Fibroblast of peridontal ligament (primary cell): ENCODE data around the gene HMGB4.

Experiments used
- DNase-seq: peaks from one replicate; pipeline ENCODE4 v3.0.0-alpha.2; 2010; ENCODE audit errors: extremely low read depth

Gene HMGB4

DNA sequence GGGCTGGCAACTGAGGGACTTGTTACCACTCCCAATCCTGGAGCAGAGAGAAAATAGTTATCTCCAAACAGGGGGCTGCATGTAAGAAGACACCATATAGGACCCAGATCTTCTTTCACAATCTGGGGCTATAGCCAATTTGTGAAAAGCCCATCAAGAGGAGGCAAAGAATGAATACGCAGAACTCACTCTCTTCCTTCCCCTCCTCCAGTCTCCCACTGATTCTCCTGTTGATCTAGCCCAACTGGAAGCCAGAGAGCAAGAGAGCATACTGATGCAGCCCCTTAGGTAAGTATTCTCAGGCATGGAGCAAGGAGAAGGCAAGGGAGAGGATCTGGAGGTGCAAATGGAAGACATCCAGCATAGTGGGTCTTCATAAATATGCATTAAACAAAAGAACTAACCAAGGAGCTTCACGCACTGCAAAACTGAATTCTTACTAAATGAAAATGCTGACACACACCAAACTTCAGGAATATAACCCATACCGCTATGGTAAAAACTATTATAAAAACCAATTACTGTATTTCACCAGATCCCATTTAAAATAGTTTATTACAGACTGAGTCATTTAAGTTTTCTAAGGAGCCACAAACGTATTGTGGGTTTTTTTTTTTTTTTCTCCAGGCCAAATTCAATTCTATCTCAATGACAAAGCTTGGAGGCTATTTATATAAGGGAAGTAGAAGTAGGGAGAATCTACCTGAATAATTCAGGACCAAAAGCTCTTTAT is 15.5 kb upstream of the HMGB4 start:
- DNase-seq: no peak

DNA sequence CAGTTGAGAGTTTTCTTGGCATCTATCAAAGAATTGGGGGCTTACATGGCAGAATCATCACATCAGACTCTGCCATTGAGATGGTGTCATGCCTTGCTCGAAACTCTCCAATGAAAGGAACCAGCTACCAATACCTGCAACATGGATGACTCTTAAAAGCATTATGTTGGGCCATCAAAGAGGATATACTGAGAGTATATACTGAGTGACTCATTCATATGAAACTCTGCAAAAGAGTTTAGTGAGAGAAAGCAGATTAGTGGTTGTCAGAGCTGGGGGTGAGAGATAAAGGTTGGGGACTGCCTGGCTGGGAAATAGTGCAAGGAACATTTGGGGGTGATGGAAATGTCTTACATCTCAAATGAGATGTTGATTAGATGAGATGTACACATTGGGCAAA is 14.7 kb upstream of the HMGB4 start:
- DNase-seq: no peak

DNA sequence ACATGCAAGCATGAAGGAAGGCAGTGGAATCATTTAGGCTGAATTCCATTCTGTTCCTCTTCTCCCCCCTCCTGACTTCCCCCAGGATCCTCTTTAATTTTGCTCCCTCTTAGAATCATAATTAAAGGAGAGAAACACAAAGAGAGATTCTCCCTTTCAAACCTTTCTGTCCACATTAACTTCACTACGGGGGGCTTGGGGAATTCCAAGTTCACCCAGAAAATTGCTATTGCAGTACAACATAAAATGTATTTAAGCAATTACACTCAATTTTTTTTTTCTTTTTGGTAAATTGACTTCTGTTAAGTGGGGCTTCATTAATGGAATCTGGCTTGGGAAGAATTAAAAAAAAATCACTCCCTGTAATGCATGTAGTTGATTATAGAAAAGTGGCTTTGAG is 13.4 kb upstream of the HMGB4 start:
- DNase-seq: no peak

DNA sequence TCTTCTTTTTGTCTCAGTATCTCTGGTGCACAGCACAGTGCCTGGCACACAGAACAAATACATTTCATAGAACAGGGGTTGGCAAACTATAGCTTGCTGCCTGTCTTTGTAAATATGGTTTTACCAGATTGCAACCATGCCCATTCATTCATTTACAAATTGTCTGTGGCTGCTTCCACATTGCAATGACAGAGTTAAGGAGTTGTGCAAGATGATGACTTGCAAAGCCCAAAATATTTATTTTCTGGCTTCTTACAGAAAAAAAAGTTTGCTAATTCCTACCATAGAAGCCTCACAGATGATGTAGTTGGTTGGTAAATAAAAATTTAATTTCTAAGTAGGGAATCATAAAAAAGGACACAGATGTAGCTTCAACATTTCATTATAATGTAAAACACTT is 11.2 kb upstream of the HMGB4 start:
- no peak for DNase-seq

DNA sequence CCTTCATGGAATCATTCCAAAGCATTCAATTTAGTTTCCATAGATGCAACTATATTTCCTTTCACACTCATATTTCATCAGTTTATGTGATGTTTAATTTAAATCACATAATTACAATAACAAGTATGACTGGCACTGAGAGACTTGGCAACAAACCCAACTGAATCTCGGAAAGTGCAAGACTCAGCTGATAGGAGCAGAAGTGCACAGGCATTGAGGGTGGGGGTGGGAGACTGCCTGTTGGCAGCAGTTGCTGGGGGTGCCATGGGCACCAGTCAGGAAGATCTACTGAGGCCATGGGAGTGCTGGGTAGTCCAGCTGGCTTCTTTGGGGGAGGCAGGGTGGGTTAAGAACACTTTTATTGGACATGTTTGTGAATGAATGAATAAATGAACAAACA is 10.4 kb upstream of the HMGB4 start:
- no peak for DNase-seq

DNA sequence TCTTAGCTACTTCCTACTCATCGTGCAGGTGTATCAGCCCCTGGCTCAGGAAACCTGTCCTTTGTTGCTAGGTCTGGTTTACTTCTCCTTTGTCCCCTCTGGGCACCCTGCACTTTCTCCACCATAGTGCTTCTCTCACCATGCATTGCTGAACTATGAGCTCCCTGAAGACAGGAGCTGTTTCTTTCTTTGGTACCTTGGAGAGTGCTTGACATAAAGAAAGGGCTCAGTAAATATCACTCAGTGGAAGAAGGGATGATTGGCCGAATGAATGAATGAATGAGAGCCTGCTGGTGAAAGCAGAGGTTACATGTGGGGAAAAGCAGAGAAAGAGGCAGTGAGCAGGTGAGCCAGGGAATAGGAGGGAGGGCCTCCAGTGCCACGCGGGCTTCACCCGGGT is 9.8 kb upstream of the HMGB4 start:
- DNase-seq: no peak

DNA sequence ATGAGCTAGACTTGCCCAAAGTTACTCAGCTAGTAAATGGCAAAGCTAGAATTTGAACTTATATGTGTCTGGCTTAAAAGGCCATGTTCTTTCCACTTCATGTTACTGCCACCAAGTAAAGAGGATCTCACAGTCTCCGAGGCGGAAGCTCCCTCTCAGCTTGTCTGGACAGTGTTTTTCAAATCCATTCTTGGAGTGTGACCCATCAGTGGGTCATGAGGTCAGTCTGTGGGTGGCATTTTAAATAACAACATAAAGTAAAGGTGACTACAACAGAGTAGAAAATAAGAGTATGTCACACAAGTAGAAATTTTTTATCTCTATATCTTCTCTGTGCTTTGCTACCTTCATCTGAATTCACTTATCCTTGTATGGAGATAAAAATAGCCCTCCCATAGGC is 3.2 kb upstream of the HMGB4 start:
- DNase-seq: no peak

DNA sequence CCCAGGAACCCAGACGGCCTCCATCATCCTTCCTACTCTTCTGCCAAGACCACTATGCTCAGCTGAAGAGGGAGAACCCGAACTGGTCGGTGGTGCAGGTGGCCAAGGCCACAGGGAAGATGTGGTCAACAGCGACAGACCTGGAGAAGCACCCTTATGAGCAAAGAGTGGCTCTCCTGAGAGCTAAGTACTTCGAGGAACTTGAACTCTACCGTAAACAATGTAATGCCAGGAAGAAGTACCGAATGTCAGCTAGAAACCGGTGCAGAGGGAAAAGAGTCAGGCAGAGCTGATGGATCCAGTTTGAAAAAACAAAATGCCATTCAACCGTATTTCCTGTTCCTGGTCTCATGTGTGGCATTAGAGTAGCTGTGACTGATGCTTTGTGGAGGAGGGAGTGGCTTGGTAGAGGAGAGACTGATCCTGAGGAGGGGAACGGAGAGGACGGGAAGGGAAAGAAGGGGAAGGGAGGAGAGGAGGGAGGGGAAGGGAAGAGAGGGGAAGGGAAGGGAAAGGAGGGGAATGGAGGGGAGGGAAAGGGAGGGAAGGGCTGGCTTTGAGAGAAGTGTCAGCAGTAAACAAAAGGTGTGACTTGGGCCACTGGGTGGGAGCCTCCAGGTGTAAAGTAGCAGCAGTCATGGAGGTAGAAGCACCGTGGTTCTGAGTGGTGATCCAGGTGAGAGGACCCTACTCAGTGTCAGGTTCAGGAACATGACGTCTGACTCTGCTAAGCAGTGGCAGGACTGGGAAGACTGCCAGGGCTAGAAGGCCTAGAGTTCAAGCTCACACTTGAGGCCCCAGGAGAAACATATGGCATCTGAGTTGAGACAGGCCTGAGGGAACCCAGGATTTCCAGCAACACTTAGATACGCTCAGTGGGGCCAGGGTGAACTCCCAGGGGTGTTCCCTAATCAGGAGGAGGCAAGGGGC is 846 bp downstream of the HMGB4 start:
- no peak for DNase-seq

DNA sequence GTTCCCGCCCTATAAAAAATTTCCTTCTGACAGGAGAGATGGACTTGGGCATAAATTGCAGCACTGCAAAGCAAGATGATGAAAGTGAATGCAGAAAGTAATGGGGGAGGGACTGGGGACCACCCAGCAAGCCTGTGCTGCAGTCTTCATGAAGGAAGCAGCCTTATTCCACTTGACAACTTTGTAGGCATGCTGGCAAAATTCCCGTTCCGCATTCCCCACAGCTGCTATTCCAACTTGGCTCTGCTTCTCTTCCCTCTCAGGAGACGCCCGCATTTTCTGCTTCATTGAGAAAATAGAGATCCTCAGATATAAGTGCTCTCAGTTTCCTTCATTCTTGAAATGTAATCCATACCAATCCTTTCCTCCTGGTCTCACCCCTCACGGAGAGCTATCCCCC is 2.4 kb downstream of the HMGB4 start:
- no peak for DNase-seq

DNA sequence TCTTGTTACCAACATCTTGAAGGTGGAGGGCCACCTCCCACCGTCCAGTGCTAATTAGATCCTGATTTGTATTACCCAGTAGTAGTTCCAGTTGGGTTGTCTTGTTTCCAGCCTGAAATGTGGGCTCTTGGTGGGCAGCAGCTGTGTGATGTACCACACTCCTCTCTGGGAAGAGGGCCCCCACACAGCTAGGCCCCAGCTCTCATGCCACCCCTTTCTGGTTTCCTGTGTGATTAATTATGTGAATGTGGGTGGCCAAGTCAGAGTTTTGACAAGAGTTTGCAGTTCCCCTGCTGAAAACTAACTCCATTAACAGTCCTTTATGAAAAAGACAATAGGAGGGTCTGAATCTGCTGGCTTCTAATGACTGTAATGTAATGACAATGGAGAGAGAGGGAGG is 3.8 kb downstream of the HMGB4 start:
- DNase-seq: no peak

DNA sequence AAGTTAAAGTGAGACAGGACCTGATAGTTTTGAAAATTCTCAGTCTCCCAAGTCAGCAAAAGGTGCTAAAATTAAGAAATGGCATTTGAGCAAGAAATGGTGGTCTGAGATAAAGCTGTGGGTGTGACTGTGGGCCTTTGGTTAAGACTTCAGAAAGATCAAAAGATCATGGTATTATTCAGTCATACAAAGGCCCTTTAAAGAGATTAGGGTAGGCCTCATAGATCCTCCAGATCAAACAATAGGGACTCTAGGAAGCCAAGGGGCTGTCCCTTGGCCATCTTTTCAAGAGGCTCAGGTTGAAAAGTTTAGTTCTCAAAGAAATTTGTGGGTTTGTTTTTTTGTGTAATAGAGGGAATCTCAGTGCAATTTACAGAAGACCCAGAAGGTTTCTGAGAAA is 8.4 kb downstream of the HMGB4 start:
- no peak for DNase-seq

DNA sequence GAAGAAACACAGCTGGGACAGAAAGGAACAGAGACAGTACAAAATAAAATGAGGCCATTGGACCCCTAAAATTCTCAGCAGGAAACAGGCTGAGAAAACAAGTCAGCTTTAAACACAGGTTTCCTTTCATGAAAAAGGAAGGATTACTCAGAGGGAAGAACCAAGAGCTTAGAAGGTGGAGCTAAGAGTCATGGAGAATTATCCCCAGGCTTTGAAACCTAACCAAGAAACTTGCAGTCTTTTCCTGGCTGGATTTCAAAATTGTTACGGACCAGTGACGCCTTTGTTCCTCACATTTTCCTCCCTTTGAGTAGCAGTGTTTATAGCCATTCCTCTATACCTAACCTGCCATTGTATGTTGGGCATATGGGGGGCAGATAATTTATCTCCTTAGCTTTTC is 8.8 kb downstream of the HMGB4 start:
- no peak for DNase-seq

DNA sequence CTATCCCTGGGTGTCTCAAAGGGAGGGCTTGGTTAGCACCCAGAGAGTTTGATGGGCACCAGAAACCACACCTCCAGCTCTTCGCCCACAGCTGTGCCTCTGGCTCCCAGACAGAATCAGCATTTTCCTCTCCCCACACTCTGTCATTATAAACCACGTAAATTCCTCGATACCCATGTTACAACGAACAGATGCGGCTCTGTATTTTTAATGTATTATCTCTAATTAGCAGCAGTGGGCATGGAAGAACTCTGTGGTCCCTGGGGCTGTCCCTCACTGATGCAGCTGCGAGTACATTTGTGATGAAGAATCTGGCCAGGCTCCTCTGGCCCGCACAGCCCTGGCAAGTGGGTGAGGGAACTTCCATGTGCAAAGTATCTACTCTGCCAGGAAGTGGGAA is 10.8 kb downstream of the HMGB4 start:
- no peak for DNase-seq

DNA sequence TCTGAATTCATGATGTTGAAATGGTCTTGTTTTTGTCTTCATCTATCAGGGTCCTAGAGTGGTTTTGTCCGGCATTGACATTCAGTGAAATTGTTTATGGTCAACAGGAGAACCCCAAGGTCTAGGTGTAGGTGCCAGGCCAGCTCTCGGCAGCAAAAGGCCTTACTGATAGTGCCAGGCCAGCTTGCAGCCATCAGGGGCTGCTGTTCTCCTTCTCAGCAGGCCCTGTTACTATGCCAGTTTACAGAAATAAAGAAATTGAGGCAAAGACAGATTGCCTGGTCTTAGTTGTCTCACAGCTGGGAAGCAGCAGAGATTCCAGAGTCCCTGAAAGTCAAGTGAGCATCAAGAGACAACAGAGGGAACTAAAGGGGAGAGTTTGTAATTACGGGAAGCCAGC is 12.0 kb downstream of the HMGB4 start:
- DNase-seq: no peak

DNA sequence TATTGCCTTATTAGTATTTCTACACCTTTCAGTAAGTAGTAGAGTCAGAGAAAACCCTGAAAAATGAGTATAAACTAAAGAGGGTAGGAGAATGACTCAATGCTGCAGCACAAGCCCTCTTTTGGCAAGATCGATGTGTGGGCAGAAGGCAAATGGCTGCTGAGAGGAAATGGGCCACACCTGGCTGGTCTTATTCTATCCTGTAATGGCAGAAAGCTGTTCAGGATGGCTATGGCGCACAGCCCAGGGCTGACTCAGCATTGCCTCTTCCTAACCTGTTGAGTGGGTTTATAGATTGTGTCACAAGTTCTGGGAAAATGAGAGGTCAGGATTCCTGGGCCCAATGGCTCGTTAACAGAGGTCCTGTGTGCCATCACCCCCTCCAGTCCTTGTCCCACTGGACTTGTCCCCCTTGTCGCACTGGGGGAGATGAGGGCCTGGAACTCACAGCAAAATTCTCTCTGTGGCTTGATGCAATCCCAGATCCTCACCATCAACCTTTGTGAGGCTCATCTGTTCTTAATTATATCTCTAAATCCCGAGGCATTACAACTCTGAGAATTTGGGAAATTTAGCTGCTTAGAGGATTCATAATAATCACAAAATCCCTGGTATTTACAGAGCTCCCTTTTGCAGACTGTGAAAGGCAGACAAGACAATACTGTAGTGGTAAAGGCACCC is 13.2 kb downstream of the HMGB4 start:
- DNase-seq: no peak

DNA sequence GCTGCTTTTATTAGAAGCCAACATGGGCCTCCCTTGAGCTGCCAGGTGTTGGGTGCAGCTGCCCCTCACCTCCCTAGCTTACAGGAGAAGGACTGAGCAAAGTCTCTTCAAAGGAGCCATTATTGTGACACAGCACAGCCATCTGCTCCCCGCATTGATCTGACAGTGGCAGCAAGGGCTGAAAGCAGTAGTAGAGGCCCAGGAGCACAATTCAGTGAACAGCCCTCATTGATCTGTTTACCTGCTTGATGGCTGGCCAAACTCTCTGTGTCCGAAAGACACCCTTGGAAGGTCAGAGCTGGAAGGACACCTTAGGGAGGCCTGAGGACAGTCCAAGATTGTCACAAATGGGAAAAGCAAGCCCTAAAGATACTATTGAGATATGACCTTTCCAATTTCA is 14.5 kb downstream of the HMGB4 start:
- no peak for DNase-seq

DNA sequence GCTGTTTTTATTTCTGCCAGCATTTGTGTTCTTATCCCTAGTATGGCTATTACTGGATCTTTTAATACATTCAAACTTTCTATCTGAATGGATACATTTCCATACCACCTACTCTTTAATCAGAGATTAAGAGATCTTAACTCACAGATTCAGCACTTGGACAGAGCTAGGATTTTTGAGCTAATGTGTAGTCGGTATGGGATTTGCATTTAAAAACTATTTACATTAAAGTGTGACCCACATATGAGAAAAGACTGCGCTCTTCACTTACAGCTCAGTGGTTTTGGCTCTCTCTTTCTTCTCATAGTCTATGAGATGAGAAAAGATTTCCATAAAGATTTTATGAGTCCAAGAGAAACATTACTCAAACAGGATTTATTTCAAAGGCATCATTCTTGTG is 16.4 kb downstream of the HMGB4 start:
- DNase-seq: no peak

DNA sequence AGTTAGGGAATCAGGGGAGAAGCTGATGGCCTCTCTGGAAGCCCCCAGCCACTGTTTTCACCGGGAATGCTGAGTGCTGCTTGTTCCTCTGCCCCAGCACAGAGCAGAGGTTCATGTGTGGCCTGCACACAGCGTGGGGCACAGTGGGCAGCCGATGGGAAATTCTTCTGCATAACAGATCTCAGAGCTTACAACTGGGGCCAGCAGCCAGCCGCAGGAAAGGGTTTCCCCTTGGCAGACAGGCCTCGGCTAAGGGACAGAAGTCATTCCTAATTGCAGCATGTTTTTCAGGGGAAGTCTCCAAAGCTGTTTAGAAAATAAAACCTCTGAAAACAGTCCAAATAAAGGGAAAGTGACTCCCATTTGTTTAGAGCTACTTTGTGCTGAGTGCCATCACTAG is 22.6 kb downstream of the HMGB4 start:
- DNase-seq: no peak

DNA sequence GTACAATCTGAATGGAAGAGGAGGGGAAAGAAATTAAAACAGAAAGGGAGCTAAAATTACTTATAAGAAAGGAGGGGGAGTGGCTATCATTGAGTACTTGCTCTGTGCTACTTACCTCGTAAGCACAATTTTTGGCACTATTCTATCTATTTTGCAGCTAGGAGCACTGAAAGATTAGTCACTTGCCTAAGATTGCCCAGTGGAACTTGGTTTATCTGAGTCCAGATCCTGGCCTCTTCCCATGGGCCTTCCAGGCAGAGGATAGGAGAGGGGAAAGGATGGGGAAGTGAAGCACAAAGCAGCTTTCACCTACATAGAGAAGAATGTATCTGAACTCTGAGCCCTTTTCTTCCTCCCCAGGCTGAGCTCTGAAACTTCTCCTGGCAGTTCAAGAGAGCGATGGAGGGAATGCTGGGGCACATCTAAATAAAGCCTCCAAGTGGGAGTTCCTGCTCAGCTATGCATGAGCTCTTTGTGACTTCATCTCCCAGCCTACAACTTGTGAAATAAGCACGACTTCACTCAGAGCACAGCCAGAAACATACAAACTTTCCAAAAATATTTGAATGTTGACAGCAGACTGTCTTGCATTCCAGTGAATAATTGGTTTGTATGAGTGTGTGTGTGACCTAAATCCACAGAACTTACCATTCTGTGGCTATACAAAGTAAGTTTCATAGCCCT is 29.4 kb downstream of the HMGB4 start:
- DNase-seq: peak; percentile 0

DNA sequence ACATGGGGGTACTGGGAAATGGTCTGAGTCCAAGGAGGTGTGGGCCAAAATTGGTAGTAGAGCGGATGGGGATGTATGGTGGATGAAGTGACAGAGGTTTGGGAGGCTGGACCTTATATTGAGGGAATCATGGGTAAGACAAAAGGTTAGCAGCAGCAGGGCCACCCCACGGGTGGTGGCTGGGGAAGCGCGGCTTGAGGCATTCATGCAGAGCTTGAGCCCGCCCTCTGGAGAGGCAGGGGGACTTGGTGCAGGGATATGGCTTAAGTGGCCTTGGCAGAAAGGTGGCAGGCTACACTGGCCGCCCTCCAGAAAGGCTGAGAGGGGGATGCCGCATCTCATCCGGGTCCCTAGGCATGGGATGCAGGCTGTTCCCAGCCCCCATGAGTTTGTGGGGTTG is 31.5 kb downstream of the HMGB4 start:
- no peak for DNase-seq

DNA sequence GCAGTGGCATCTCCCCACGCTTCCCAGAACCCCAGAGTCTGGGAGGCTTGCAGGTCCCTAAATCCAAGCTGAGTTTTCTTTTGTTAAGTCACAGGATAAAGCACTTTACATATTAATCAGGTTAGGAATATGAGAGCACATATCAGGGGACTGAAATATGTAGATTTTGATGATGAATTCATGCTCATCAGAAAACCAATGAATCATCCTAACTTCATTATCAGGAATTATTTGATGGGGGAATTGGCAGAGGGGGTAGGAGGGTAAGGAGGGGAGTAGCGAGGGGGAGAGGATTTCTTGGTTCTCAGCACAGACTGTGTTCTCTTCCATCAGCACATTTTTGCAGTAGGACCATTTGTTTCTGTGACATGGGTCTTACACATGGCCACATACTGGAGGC is 32.1 kb downstream of the HMGB4 start:
- no peak for DNase-seq

DNA sequence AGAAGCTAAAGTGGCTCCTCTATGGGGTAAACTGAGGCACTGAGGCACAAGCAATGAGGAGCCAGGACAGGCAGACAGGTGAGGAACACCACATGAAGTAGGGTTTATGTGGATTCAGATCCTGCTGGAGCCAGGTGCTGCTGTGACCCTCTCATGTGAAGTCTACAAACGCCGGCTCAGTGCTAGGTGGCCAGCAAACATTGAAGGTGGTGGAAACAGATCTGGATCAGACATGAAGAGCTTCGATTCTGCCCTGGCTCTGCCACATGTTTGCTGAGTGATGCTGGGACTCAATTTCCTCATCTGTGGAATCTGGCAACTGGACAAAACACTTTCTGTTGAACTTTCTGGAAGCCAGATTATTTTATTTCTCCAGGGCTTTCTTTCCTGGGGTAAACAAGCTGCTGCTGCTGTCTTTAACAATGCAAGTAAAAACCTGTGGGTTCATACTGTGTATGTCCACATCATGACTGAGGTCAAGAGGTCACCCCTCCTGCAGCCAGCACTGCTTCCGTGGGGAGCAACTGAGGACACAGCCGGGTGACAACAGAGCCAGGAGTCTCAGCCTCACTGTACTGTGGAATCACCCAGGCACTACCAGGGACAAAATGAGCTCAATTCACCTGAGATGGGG is 33.3 kb downstream of the HMGB4 start:
- DNase-seq: no peak
